Measurements from ENCODE around the gene COL4A2. TPM values are rescaled to one million over a fixed set of nuclear protein-coding genes. Genes with fewer than 3 reads are reported as not detected.
A peak's percentile ranks its signal among the peaks of the same experiment; 100 is the strongest.

Gene COL4A2
- total RNA-seq, 1 experiment from 2014 or later, result 1.6 TPM

- Histone ChIP-seq H4K20me1 (ENCODE audit: insufficient read depth) (no peaks in the 10 kb centered on the region), H2AFZ (ENCODE audit: low read depth, low read length, poor library complexity, severe bottlenecking) (no peak overlapping the region), H3K27me3 (ENCODE audit: insufficient read depth, low read length) (no peaks in the 10 kb centered on the region), H3K9ac (ENCODE audit: low read length) (no peak overlapping the region), H3K27ac (ENCODE audit: low read depth, low read length) (peak overlapping the region; percentile 39; the same call in 1 of the 2 replicates), H3K9me3 (ENCODE audit: control insufficient read depth in 1 of 2, insufficient read depth in 1 of 2, low read depth in 1 of 2, low read length in 2 of 2) (no peaks in the 10 kb centered on the region), H3K9me2 (ENCODE audit: insufficient read depth) (no peaks in the 10 kb centered on the region), H3K79me2 (ENCODE audit: insufficient read depth, low read length) (no peaks in the 10 kb centered on the region; the same call in 1 of the 2 replicates), H3K4me1 (ENCODE audit: control insufficient read depth in 1 of 2, insufficient read depth in 2 of 2, low read length in 2 of 2) (peaks cover 53 to 54% of the 10 kb centered on the region in 2 experiments), H3K4me2 (ENCODE audit: low read length) (peak overlapping the region; percentile 78), H3K36me3 (ENCODE audit: control insufficient read depth in 1 of 2, insufficient read depth in 2 of 2, low read length in 2 of 2) (no peaks in the 10 kb centered on the region), H3K4me3 (replicated peaks in 1 of 2; ENCODE audit: low read depth in 1 of 2, low read length in 2 of 2) (no peak overlapping the region)
- ChIA-PET POLR2A (no interaction called here), RAD21 (ENCODE audit: low non-redundant PET in 1 of 2, low total read pairs in 2 of 2, uncharacterized antibody in 2 of 2, unreplicated experiment in 2 of 2) (no interaction called here), CTCF (no interaction called here)
- BruUV-seq (replicated peaks), result no TSS peak
- ATAC-seq (no peak), DNase-seq (ENCODE audit: low read depth, low spot score) (no peak)
- TF ChIP-seq CBX3 (IDR thresholded peaks at IDR 0.05; ENCODE audit: low read depth) (no peak), JUND (IDR thresholded peaks at IDR 0.05) (no peak), ZBTB33 (IDR thresholded peaks at IDR 0.05; ENCODE audit: extremely low read depth, insufficient replicate concordance, low read length) (no peak), ATF3 (IDR thresholded peaks at IDR 0.05) (no peak), ZFX (IDR thresholded peaks at IDR 0.05) (no peak), CEBPB (IDR thresholded peaks at IDR 0.05; ENCODE audit: low read depth) (no peak), SRF (IDR thresholded peaks at IDR 0.05; ENCODE audit: low read depth) (no peak), POLR2AphosphoS5 (IDR thresholded peaks at IDR 0.05; ENCODE audit: low read depth, low read length) (no peak), POLR2A (IDR thresholded peaks at IDR 0.05; ENCODE audit: borderline replicate concordance, extremely low read depth, insufficient read depth, insufficient read length) (no peak), YY1 (IDR thresholded peaks at IDR 0.05; ENCODE audit: extremely low read depth, insufficient replicate concordance, low read depth, low read length) (no peak), TCF7L2 (IDR thresholded peaks at IDR 0.05; ENCODE audit: borderline replicate concordance, extremely low read depth, insufficient read depth, insufficient read length) (no peak), ZNF274 (IDR thresholded peaks at IDR 0.05; ENCODE audit: low read depth, low read length) (no peak)
- intact Hi-C loops (cut with micrococcal nuclease), result no loop called here
These were observed 218.5 kb downstream of the COL4A2 start for GRCh38 chr13:110525328-110526319.
